GM23338 (cell line): ENCODE results near the gene CACNA1C. TPM values are rescaled to one million over a fixed set of nuclear protein-coding genes. Genes with fewer than 3 reads are reported as not detected.

Experiments
- ATAC-seq: fragments of 200-7000 bp; cut with Tn5 transposase; 3 replicates; pipeline ENCODE4 v1.9.1; 2020
- DNase-seq: peaks from one replicate; pipeline ENCODE4 v3.0.0-alpha.2; 2015; ENCODE audit warnings: low spot score
- H2AFZ ChIP-seq: fragments of 200-600 bp; sonication (generic); 2 replicates; pipeline ENCODE4 v1.8.0; 2016; ENCODE audit warnings: antibody characterized with exemption, mild to moderate bottlenecking, moderate library complexity
- H3F3A ChIP-seq: fragments of 200-600 bp; sonication (generic); replicated peaks from 2 replicates; pipeline ENCODE4 v1.8.0; 2017; ENCODE audit warnings: antibody characterized with exemption, mixed run types, low read depth
- H3K27ac ChIP-seq: fragments of 200-600 bp; sonication (generic); 2 replicates; pipeline ENCODE4 v1.6.1; 2016; ENCODE audit warnings: low read depth
- H3K27me3 ChIP-seq: fragments of 200-600 bp; sonication (generic); 2 replicates; pipeline ENCODE4 v1.8.0; 2016; ENCODE audit warnings: mild to moderate bottlenecking, mixed run types, moderate library complexity; ENCODE audit not compliant: insufficient read depth
- H3K36me3 ChIP-seq: fragments of 200-600 bp; sonication (generic); 2 replicates; pipeline ENCODE4 v1.8.0; 2016; ENCODE audit warnings: mild to moderate bottlenecking; ENCODE audit not compliant: insufficient read depth
- H3K4me1 ChIP-seq: fragments of 200-600 bp; sonication (generic); 2 replicates; pipeline ENCODE4 v1.8.0; 2016; ENCODE audit warnings: mild to moderate bottlenecking, moderate library complexity; ENCODE audit not compliant: insufficient read depth
- H3K4me2 ChIP-seq: fragments of 200-600 bp; sonication (generic); 2 replicates; pipeline ENCODE4 v1.7.1; 2017; ENCODE audit warnings: mixed run types
- H3K4me3 ChIP-seq: fragments of 200-600 bp; sonication (generic); 2 replicates; pipeline ENCODE4 v1.6.1; 2016; ENCODE audit warnings: mixed run types
- H3K79me2 ChIP-seq: fragments of 200-600 bp; sonication (generic); replicated peaks from 2 replicates; pipeline ENCODE4 v1.8.0; 2017; ENCODE audit warnings: mild to moderate bottlenecking; ENCODE audit not compliant: insufficient read depth
- H3K9me2 ChIP-seq: fragments of 200-600 bp; sonication (generic); 2 replicates; pipeline ENCODE4 v1.8.0; 2017; ENCODE audit not compliant: insufficient read depth
- H4K20me1 ChIP-seq: fragments of 200-600 bp; sonication (generic); replicated peaks from 2 replicates; pipeline ENCODE4 v1.8.0; 2017; ENCODE audit warnings: mild to moderate bottlenecking; ENCODE audit not compliant: insufficient read depth
- H3K27ac Mint-ChIP-seq: 2 replicates; pipeline ENCODE4 v1.8.0; 2020; ENCODE audit warnings: inconsistent platforms, mild to moderate bottlenecking, moderate library complexity, mixed read lengths
- H3K27me3 Mint-ChIP-seq: 3 replicates; pipeline ENCODE4 v1.8.0; 2022; ENCODE audit warnings: low read depth, mild to moderate bottlenecking, moderate library complexity, mixed read lengths, inconsistent platforms; ENCODE audit not compliant: insufficient read depth, poor library complexity
- H3K36me3 Mint-ChIP-seq: 3 replicates; pipeline ENCODE4 v1.8.0; 2021; ENCODE audit warnings: low read depth, mild to moderate bottlenecking, inconsistent platforms, moderate library complexity, mixed read lengths
- H3K4me1 Mint-ChIP-seq: 3 replicates; pipeline ENCODE4 v1.8.0; 2020; ENCODE audit warnings: mild to moderate bottlenecking, inconsistent platforms, mixed read lengths
- H3K4me3 Mint-ChIP-seq: 3 replicates; pipeline ENCODE4 v1.8.0; 2021; ENCODE audit warnings: moderate library complexity, mild to moderate bottlenecking, inconsistent platforms, mixed read lengths
- H3K9me3 Mint-ChIP-seq: 3 replicates; pipeline ENCODE4 v1.8.0; 2020; ENCODE audit warnings: moderate library complexity, mild to moderate bottlenecking, inconsistent platforms, mixed read lengths
- CREB1 ChIP-seq: fragments of 250-450 bp; sonication (Bioruptor Pico); IDR thresholded peaks from 2 replicates; pipeline ENCODE4 v1.5.0; 2020; ENCODE audit warnings: low read depth, mild to moderate bottlenecking, moderate library complexity
- EZH2 ChIP-seq: fragments of 200-600 bp; sonication (generic); IDR thresholded peaks from one replicate; pipeline ENCODE4 v1.8.0; 2017; ENCODE audit warnings: antibody characterized with exemption, mild to moderate bottlenecking, low read depth; ENCODE audit not compliant: unreplicated experiment
- EZH2phosphoT487 ChIP-seq: fragments of 200-600 bp; sonication (generic); IDR thresholded peaks from one replicate; pipeline ENCODE4 v1.8.1; 2018; ENCODE audit warnings: antibody characterized with exemption; ENCODE audit not compliant: unreplicated experiment
- JUNB ChIP-seq: IDR thresholded peaks from one replicate; pipeline ENCODE4 v1.6.1; 2016; ENCODE audit warnings: antibody characterized with exemption; ENCODE audit not compliant: unreplicated experiment
- POLR2AphosphoS5 ChIP-seq: IDR thresholded peaks from 2 replicates; pipeline ENCODE4 v1.6.1; 2016; ENCODE audit warnings: antibody characterized with exemption, low read depth
- STAT1 ChIP-seq: IDR thresholded peaks from one replicate; pipeline ENCODE4 v1.6.1; 2016; ENCODE audit warnings: antibody characterized with exemption; ENCODE audit not compliant: unreplicated experiment
- ZNF114 ChIP-seq: fragments of 250-450 bp; sonication (Bioruptor Pico); IDR thresholded peaks from 2 replicates; pipeline ENCODE4 v1.5.0; 2020; ENCODE audit warnings: mild to moderate bottlenecking, moderate library complexity
- ZNF331 ChIP-seq: fragments of 250-450 bp; sonication (Bioruptor Pico); IDR thresholded peaks from 2 replicates; pipeline ENCODE4 v1.5.0; 2020; ENCODE audit warnings: low read depth, mild to moderate bottlenecking, moderate library complexity
- polyA plus RNA-seq: library from polyadenylated mRNA; unstranded; fragments of >200 nt; fragmentation: Nextera tagmentation; extraction: Ambion mirVana; gene quantifications from 2 replicates; pipeline ENCODE4 v1.2.1, GENCODE V29; 2016
- total RNA-seq: library from RNA; depleted of rRNA; stranded (reverse); fragments of >200 nt; shearing (Covaris generic); gene quantifications from 2 replicates; pipeline ENCODE4 v1.2.3, GENCODE V29; 2014
- TF ChIP-seq, protein P1 (sequence below), 2 experiments: fragments of 200-600 bp in 1 of 2; sonication (generic) in 1 of 2; conservative IDR thresholded peaks; 2 replicates each; pipeline versions ENCODE4 v1.5.1 to v1.6.1; 2016 to 2017; ENCODE audit warnings: antibody characterized with exemption in 2 of 2, low read depth in 2 of 2, mild to moderate bottlenecking in 2 of 2, moderate library complexity in 1 of 2

CACNA1C gene
- total and polyA plus RNA-seq, 2 experiments from 2014 or later: 0.78 to 2.1 TPM

DNA sequence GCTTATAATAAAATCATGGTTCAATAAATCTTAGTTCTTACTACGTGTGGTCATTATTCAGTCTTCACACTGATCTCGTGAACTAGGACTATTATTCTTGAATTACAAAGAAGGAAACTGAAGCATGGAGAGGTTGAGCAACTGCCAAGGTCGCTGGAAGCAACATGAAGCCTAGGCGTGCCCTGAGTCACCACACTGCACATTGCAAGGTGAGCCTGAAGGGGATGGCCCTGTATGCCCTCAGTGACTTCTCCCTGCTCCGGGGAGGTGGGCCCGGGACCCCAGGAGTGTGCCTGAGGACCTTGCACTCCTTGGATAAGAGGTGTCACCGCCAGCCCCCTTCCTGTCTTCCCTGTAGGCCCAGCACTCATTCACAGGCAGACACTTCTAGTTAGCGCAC lies 161.6 kb downstream of the CACNA1C start:
- Mint-ChIP-seq H3K9me3 (no peaks in the 10 kb centered on the region), H3K27ac (no peak overlapping the region)
- H3K4me1 ChIP-seq: peaks cover 9% of the 10 kb centered on the region; the same call in 1 of the 2 replicates

DNA sequence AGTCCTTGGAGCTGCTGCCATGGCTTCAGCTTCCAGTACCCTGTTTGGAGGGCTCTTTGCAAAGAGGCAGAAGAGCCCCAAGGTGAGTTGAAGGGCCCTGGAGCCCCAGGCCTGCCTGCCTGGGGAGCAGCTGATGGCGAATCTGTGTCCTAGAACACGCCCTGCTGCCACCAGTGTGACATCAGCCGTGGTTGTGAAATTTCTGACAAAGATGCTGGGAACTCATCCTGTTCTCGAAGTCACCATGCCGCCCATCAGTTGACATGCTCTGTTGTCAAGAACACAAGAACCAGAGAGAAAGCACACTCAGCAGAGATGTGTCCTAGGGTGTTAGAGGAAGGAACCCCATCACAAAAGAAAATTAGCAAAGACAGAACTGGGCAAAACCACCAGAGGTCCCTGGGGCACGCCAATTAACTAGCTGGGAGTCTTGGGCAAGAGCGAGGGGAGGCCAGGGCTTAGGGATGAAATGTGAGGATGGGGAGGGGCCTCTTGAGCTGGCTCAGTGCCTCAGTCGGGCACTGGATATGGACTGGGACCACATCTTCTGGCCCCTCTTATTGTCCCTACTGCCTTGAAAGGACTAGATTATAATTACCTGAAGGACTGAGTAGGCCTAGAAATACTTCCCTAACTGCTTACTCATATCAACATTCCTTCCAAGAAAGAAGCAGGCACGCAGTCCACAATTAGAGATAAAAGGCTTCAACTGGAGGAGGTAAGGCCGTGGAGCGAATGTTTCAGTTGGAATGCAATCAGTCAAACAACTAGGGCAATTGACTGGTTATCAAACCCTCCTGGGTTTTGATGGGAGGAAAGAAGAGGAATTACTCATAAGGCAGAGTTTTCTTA lies 163.1 kb downstream of the CACNA1C start:
- TF ChIP-seq EZH2 (no peak), ZNF331 (CRISPR knock-in tag) (no peak), ZNF114 (CRISPR knock-in tag) (no peak), EZH2phosphoT487 (no peak), STAT1 (no peak), POLR2AphosphoS5 (no peak), CREB1 (CRISPR knock-in tag) (no peak), JUNB (no peak)
- TF ChIP-seq, protein P1, sequence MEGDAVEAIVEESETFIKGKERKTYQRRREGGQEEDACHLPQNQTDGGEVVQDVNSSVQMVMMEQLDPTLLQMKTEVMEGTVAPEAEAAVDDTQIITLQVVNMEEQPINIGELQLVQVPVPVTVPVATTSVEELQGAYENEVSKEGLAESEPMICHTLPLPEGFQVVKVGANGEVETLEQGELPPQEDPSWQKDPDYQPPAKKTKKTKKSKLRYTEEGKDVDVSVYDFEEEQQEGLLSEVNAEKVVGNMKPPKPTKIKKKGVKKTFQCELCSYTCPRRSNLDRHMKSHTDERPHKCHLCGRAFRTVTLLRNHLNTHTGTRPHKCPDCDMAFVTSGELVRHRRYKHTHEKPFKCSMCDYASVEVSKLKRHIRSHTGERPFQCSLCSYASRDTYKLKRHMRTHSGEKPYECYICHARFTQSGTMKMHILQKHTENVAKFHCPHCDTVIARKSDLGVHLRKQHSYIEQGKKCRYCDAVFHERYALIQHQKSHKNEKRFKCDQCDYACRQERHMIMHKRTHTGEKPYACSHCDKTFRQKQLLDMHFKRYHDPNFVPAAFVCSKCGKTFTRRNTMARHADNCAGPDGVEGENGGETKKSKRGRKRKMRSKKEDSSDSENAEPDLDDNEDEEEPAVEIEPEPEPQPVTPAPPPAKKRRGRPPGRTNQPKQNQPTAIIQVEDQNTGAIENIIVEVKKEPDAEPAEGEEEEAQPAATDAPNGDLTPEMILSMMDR (conservative IDR thresholded peaks at IDR 0.05; ENCODE audit: low read depth in 2 of 2): no peak
- Histone ChIP-seq H4K20me1 (no peaks in the 10 kb centered on the region), H3K4me2 (no peak overlapping the region), H3K27ac (no peak overlapping the region), H3K27me3 (no peaks in the 10 kb centered on the region), H3K79me2 (no peaks in the 10 kb centered on the region), H3K4me3 (no peak overlapping the region), H3K4me1 (peaks cover 9% of the 10 kb centered on the region; the same call in 1 of the 2 replicates), H3K36me3 (no peaks in the 10 kb centered on the region), H3K9me2 (no peaks in the 10 kb centered on the region), H2AFZ (no peak overlapping the region), H3F3A (no peaks in the 10 kb centered on the region)
- ATAC-seq (no peak), DNase-seq (no peak)
- H3K36me3 Mint-ChIP-seq: no peaks in the 10 kb centered on the region
- peaks cover 13% of the 10 kb centered on the region for H3K4me1 Mint-ChIP-seq
- H3K27me3 Mint-ChIP-seq: peaks cover 4% of the 10 kb centered on the region
- no peak overlapping the region for H3K27ac Mint-ChIP-seq
- no peaks in the 10 kb centered on the region for H3K9me3 Mint-ChIP-seq
- H3K4me3 Mint-ChIP-seq: no peak overlapping the region

More for the DNA sequence above, 161.6 kb downstream of the CACNA1C start:
- ATAC-seq: no peak
- Mint-ChIP-seq H3K4me3 (no peak overlapping the region), H3K27me3 (peaks cover 4% of the 10 kb centered on the region), H3K36me3 (no peaks in the 10 kb centered on the region), H3K4me1 (peaks cover 13% of the 10 kb centered on the region)
- H3K9me2 ChIP-seq: no peaks in the 10 kb centered on the region
- H3K79me2 ChIP-seq: no peaks in the 10 kb centered on the region
- H3F3A ChIP-seq: no peaks in the 10 kb centered on the region
- H4K20me1 ChIP-seq: no peaks in the 10 kb centered on the region
- TF ChIP-seq ZNF114 (CRISPR knock-in tag) (no peak), ZNF331 (CRISPR knock-in tag) (no peak)
- TF ChIP-seq, protein P1 (conservative IDR thresholded peaks at IDR 0.05; ENCODE audit: low read depth in 2 of 2): no peak
- H3K4me3 ChIP-seq: no peak overlapping the region
- no peaks in the 10 kb centered on the region for H3K36me3 ChIP-seq
- no peak overlapping the region for H3K27ac ChIP-seq
- no peak for DNase-seq
- no peak overlapping the region for H2AFZ ChIP-seq
- no peak overlapping the region for H3K4me2 ChIP-seq
- no peaks in the 10 kb centered on the region for H3K27me3 ChIP-seq
